Measurements from ENCODE around the gene JUNB. TPM values are rescaled to one million over a fixed set of nuclear protein-coding genes. Genes with fewer than 3 reads are reported as not detected.
"Not testable (repeated sequence)": the region's sequence is repeated elsewhere in the genome, so short reads cannot be mapped to it uniquely, and the experiment has no call there.

Gene JUNB
- total and polyA plus RNA-seq, 11 donors, result 19.6 to 205 (median 52.9) TPM

DNA sequence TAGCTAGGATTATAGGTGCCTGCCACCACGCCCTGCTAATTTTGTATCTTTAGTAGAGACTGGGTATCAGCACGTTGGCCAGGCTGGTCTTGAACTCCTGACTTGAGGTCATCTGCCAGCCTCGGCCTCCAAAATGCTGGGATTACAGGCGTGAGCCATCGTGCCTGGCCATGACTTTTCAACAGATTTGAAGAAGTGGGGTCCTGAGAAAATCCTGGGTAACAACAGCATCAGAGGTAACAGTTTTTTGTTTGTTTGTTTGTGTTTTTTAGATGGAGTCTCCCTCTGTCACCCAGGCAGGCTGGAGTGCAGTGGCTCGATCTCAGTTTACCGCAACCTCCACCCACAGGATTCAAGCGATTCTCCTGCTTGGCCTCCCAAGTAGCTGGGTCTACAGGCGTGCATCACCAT is 3.7 kb downstream of the JUNB start:
- WGBS, 4 donors, result 88 to 94% (median 91%) methylated on average over 9 of the region's 9 CpGs
- Histone ChIP-seq H3K4me1 (peaks cover 3 to 37% (median 23%) of the 10 kb centered on the region in 12 donors), H3K36me3 (peaks cover 0 to 33% (median 22%) of the 10 kb centered on the region in 9 donors), H3K4me3 (no peak overlapping the region), H3K27ac (peak overlapping the region in 8 of 12 donors; percentile 46 to 100 (median 98)), H3K27me3 (no peaks in the 10 kb centered on the region), H3K9me3 (no peaks in the 10 kb centered on the region)
- intact Hi-C loops (cut with DNase I), result loop anchor here in 8 of 10 donors (2.0 to 5.0 kb wide), 3 partner anchors 18 to 83 kb away; no protein-coding TSS in a partner anchor
- no peak for DNase-seq
- TF ChIP-seq POLR2A (IDR thresholded peaks at IDR 0.05), result no peak
- TF ChIP-seq, protein P1, sequence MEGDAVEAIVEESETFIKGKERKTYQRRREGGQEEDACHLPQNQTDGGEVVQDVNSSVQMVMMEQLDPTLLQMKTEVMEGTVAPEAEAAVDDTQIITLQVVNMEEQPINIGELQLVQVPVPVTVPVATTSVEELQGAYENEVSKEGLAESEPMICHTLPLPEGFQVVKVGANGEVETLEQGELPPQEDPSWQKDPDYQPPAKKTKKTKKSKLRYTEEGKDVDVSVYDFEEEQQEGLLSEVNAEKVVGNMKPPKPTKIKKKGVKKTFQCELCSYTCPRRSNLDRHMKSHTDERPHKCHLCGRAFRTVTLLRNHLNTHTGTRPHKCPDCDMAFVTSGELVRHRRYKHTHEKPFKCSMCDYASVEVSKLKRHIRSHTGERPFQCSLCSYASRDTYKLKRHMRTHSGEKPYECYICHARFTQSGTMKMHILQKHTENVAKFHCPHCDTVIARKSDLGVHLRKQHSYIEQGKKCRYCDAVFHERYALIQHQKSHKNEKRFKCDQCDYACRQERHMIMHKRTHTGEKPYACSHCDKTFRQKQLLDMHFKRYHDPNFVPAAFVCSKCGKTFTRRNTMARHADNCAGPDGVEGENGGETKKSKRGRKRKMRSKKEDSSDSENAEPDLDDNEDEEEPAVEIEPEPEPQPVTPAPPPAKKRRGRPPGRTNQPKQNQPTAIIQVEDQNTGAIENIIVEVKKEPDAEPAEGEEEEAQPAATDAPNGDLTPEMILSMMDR (IDR thresholded peaks at IDR 0.05), result no peak
- no peak for ATAC-seq

DNA sequence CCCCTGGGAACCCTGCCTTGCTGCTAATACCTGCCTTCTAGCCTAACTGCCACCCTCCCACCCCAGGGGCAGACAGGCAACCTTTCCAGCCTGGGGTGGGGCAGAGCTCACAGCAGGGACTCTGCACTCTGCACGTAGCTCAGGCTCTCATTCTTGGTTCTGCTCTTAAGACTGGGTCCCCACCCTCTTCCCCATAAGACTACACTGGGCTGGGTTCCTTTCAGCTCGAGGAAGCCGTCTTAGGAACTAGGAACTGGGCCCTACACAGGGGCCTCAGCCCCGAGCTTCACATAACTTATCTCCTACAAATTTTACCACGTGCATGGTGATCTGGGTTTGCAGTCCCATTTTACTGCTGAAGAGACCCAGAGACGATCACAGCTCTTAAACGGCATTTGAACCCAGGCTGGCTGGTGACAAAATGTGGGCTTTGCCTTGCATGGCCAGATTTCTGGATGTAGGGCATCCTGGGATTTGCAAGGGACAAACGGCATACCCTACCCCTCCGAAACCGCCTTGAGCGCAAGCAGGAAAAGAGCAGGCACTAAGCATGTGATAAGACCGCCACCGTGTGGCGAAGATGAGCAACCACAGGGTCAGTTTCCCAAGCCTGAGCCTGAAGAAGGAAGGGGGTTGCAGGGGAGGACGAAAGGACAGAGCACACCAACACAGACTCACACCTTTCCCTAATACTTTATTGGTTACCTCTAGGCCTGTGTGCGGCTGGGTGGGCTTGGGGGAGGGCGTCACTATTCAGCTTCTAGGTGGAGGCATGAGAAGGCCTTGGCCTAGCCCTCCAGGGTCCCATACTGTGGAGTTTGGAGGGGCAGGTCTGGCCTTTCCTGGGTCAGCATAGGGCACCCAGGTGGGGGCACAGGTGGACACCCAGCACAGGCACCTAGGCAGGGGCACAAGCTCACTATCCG is 5.1 kb downstream of the JUNB start:
- Histone ChIP-seq H3K9me3 (no peaks in the 10 kb centered on the region), H3K4me1 (peaks cover 3 to 41% (median 23%) of the 10 kb centered on the region in 12 donors), H3K4me3 (peak overlapping the region in 4 of 12 donors; percentile 4 to 45 (median 24)), H3K27ac (peak overlapping the region in 11 of 12 donors; percentile 42 to 100 (median 57)), H3K27me3 (peaks cover 0 to 3% (median 0%) of the 10 kb centered on the region in 9 donors), H3K36me3 (peaks cover 0 to 40% (median 27%) of the 10 kb centered on the region in 9 donors)
- TF ChIP-seq POLR2A (IDR thresholded peaks at IDR 0.05), result no peak
- TF ChIP-seq, protein P1 (IDR thresholded peaks at IDR 0.05), result peak; percentile 87 to 96 (median 92)
- ATAC-seq (peak; percentile 12 to 21 (median 15)), DNase-seq (peak; percentile 74 to 87 (median 79))
- WGBS, 4 donors, result 6 to 11% (median 9%) methylated on average over 17 to 18 of the region's 18 CpGs
- intact Hi-C loops (cut with DNase I), result loop anchor here (1.0 to 5.0 kb wide), 5 partner anchors 19 to 84 kb away; no protein-coding TSS in a partner anchor

DNA sequence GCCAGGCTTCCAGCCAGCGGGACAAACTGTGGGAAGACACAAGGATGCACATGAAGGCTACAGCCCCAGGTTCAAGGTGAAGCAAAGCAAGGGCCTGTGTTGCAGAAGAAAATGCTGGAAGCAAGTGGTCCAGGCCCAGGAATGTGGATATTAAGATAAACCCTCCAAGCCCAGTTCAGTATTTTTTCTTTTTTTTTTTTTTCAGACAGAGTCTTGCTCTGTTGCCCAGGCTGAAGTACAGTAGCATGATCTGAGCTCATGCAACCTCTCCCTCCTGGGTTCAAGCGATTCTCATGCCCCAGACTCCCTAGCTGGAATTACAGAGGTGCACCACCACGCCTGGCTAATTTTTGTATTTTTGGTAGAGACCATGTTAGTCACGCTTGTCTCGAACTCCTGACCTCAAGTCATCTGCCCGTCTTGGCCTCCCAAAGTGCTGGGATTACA is 5.9 kb downstream of the JUNB start:
- Histone ChIP-seq H3K4me1 (peaks cover 3 to 48% (median 24%) of the 10 kb centered on the region in 12 donors), H3K36me3 (peaks cover 0 to 40% (median 26%) of the 10 kb centered on the region in 9 donors), H3K9me3 (no peaks in the 10 kb centered on the region), H3K27me3 (peaks cover 0 to 6% (median 0%) of the 10 kb centered on the region in 9 donors), H3K4me3 (no peak overlapping the region), H3K27ac (peak overlapping the region in 1 of 12 donors; percentile 4)
- ATAC-seq (no peak), DNase-seq (no peak)
- 92 to 96% (median 94%) methylated on average over 6 of the region's 6 CpGs for WGBS, 4 donors
- intact Hi-C loops (cut with DNase I), result loop anchor here in 8 of 10 donors (1.0 to 5.0 kb wide), 4 partner anchors 20 to 85 kb away; no protein-coding TSS in a partner anchor
- TF ChIP-seq POLR2A (IDR thresholded peaks at IDR 0.05), result no peak
- TF ChIP-seq, protein P1 (IDR thresholded peaks at IDR 0.05), result no peak

DNA sequence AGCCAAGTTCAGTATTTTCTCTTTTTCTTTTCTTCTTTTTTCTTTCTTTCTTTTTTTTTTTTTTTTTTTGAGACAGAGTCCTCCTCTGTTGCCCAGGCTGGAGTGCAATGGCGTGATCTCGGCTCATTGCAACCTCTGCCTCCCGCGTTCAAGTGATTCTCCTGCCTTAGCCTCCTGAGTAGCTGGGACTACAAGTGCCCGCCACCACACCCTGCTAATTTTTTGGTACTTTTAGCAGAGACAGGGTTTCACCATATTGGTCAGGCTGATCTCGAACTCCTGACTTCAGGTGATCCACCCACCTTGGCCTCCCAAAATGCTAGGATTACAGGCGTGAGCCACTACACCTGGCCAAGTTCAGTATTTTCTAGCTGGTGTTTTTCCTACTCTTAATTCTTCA is 6.3 kb downstream of the JUNB start:
- Histone ChIP-seq H3K36me3 (peaks cover 0 to 40% (median 21%) of the 10 kb centered on the region in 9 donors), H3K4me1 (peaks cover 3 to 52% (median 28%) of the 10 kb centered on the region in 12 donors)
- not testable (repeated sequence) for ATAC-seq, H3K27ac ChIP-seq, DNase-seq, H3K27me3 ChIP-seq, H3K4me3 ChIP-seq, H3K9me3 ChIP-seq
- WGBS, 4 donors, result 93 to 98% (median 96%) methylated on average over 7 of the region's 7 CpGs
- intact Hi-C loops (cut with DNase I), result loop anchor here in 8 of 10 donors (1.0 to 5.0 kb wide), 4 partner anchors 21 to 85 kb away; no protein-coding TSS in a partner anchor

All from heart left ventricle (tissue), 16 donors.